ELR (cell line): Measurements from ENCODE around the gene CORO6.

Experiments used
- DNase-seq: peaks from one replicate; pipeline ENCODE4 v3.0.0-alpha.2; 2015; ENCODE audit warnings: low read depth

Gene CORO6

DNA sequence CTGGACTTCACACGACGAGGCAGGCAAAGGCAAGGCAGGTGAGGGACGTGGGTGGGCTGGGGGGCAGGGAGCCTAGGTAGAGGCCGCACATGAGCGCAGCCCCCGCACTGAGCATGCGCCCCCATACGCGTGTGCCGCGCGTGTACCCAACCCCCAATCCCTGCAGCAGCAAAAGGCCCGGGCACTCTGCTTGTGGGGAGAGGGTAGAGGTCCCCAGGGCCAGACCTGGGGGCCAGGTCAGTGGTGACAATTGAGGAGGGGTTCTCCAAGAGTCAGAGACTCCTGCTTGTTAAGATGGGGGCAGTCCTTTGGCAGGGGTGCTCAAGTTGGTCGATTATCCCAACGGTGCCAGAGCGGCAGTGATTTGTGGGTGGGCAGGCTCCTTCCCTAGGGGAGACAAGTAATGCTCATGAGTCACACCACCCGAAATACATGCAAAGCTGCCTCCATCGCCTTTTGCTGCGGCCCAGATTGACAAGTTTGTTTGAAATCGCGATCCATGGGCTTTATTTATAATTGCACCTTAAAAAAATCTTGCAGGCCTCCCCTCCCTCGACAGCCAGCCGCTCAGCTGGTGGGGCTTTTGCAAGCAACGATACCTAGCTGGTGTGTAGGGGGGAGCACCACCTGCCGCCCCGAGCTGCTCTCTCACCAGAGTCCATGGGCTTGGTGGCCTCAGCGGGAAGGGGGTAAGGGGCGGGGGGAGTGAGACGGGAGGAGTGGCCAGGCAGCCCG, 32.1 kb downstream of the CORO6 start:
- DNase-seq = peak; percentile 82

GRCh38 chr17:29589524-29590410, 32.9 kb downstream of the CORO6 start, which contains the start of gene GIT1:
Gene GIT1, minus strand, starts transcription at chr17:29589648. Its CDS starts 270 bp downstream, at chr17:29589378.
- DNase-seq = peak; percentile 91

GRCh38 chr17:29588562-29589411, 33.9 kb downstream of the CORO6 start:
- DNase-seq = peak; percentile 63

- DNase-seq = no peak
Measured at GRCh38 chr17:29588017-29588561, 34.6 kb downstream of the CORO6 start.

GRCh38 chr17:29587591-29587990, 35.1 kb downstream of the CORO6 start:
- no peak for DNase-seq

- DNase-seq = peak; percentile 37
Measured at GRCh38 chr17:29586676-29587469, 35.8 kb downstream of the CORO6 start.

GRCh38 chr17:29585080-29585751, 37.5 kb downstream of the CORO6 start:
- DNase-seq = peak; percentile 53

DNA sequence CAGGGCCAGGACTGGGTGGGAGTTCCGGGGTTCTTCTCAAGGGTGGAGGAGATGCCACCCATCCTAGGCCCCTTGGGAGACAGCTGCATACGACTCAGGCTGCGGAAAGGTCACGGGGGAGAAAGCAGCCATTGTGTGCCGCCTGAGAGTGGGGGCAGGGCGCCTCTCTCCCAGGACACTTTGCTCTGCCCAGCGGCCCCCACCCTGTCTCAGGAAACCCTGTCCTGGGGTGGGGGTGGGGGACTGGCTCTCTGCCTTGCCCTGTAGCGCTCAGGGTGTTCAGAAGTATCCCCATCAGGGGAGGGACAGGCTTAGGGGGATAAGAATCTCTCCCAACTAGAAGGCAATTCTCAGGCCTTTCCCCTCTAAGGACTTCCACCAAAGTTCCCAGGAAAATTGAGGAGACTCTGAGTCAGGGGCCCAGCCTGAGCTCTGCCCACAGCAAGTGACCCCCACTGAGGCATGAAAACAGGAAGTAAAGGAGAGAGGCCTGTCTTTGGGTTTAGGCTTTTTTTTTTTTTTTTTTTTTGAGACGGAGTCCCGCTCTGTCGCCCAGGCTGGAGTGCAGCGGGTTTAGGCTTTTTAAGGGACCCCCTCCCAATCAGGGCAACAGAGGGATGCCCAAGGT, 38.1 kb downstream of the CORO6 start:
- DNase-seq = no peak

DNA sequence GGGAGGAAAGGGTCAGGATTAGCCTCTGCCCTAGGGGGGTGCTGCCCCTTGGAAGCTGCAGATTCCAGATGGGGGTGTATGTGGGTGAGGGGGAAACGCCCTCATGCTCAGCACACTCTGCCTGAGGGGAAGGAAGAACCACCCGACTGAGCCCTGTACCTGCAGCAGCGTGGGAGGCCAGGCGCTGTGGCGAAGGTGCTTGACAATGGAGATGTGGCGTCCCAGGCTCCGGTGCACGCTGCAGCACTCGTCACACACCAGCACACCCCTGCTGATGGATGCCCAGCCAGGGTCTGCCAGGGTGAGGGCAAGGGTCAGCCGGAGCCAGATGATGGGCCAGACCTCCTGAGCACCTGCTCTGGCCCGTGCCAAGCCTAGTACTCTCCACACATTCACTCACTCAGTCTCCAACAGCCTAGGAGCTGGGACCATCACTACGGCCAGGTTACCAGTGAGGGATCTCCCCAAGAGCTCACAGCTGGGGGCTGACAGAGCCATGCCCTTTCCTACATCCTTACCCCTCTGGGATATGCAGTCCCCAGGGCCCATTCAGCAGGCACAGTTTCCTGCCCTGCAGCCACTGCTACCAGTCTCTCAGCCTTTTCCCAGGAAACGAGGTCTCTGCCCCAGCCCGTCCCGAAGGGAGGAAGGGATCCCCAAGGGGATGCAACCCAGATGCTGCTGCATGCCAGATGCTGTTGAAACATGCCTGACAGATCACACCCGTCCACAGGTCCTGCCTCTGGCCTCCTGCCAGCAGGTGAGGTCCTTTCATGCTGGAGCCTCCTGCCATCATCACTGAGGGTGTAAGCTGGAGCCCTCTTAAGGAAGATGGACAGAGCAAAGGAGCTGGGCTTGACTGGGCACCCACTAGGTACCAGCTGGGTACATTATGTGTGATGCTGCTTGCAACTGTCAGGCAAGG, 39.1 kb downstream of the CORO6 start:
- DNase-seq = no peak

GRCh38 chr17:29582772-29583171, 39.9 kb downstream of the CORO6 start:
- DNase-seq = no peak

GRCh38 chr17:29582254-29582765, 40.4 kb downstream of the CORO6 start:
- no peak for DNase-seq

DNA sequence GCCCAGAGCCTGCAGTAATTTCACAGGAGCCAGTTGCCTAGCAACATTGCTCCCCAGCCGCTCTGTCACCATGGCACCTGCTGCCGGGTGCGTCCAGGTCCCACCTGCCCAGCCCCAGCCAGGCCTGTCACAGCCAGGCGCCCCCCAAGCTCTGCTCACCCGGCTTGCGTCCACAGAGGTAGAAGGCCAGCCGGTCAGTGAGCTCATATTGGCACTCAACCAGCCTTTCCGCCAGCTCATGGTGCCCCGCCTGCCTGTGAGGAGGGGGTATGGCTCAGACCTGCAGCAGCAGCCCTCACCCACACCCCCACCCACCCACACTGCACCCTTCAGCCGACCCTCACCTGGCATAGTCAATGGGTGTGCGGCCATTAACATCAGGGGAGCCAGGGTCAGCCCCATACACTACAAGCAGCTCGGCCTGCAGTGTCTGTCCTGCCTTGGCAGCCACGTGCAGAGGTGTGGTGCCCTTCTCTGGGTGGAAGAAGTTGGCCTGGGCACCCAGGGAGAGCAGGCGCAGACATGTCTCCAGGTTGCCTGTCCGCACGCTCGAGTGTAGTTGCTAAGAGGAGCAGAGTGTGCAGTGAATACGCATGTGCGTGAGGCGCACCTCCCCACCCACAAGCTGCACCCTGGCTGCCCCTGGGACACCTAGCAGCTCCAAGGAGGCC, 41.0 kb downstream of the CORO6 start:
- no peak for DNase-seq

DNA sequence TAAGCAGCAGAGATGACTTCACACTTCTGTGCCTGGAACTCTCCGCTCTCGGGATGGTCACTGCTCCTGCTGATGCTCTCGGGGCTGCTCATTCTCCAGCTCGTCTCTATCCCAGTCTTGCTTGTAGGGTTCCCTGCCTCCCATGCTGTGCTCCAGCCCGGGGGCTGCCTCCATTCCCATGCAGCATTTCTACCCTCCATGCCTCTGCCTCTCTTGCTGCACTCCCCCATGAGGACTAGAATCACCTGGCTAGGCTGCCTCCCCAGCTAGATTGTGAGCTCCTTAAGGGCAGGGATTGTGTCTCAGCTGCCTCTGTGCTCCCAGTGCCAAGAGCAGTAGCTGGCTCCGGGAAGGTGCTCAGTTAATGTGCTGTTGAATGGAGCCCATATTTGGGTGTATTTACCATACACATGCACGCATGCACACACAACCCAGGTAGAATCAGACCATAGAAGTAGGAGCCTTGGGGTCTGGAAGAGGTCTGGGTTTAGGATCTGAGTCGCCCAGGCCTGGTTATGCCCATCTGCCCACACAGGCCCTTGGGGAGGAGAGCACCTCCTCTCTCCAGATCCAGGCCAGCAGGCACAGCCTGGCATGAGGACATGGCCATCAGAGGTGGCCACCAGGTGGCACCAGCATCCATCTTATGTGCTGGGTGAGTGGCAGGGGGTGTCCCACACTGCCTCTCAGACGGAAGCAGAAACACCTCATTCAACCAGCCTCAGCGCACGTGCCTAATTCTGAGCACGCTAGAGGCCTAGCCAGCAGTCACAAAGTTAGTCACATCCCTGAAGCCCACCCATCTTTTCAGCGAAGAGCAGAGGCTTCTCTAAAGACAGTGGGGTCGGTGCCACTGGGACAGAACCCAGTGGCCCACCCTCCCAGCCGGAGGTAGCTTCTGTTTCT, 42.6 kb downstream of the CORO6 start:
- peak; percentile 87 for DNase-seq

DNA sequence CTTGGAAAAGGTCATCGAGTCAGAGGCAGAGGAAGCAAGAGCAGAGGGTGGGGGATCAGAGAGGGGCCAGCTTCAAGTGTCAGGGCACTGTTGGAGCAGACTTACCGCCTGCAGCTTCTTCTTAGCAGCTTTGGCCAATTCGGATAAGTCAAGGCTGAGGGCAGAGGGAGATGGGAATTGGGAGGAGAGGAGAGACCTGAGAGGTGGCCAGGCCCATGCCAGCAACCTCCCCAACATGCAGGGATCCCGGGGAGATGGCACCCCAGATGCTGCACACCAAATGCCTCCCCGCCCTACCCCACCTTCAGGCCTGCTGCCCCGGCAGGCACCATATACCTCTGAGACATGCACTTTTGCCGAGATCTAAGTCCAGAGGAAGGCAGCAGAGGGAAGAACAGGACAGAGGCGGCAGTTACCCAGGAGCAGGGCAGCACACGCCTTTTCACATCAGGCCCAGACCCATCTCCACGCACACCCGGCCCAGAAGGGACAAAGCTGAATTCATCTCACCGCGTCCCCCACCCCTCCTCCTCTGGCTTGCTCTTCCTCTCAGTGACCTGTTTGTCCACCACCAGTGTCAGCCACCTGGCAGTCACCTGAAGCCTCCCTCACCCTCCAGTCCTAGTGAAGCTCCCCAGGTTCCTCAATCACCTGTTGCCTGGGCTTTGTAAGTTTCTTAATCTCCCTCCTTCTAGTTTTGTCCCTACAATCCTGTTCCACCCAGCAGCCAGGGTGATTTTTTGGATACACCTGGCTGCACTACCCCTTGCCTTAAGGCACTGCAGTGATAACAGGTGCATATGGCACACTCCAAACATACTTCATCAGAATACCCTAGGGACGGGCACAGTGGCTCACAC, 43.9 kb downstream of the CORO6 start:
- no peak for DNase-seq

DNA sequence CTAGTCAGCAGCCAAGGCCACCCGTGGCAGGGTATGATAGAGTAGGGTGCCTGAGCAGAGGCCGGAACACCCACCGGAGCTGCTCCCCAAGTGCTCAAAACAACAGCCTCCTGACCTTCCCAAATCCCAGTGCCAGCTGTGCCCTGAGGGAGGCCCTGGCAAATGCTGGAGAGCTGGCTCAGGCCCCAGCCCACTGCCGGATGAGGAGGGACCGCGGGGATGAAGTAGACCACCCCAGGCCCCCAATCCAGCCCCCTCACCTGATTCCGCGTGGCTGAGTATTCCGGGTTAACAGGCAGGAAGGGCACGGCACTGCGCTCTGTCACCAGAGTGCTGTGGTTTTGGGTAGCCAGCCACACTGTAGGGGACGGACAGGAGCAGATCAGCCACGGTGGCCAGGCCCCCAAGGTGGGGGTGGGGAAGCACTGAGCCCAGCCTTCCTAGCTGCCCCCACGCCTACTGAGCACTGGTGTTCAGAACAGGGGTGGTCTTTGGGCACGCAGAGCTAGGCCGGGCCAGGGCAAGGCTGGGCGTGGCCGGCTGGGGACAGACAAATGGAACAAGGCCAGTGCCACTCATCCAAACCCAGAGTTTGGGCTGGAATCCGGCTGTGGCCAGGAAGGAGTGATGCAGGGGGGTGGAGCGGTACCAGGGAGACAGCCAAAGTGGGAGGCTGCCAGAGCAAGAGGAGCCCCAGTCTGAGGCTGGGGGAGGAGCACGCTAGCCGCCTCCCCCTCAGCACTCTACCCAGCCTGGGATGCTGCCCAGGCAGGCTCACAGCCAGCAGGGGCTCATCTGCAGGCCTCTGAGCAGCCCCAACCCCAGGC, 45.1 kb downstream of the CORO6 start:
- DNase-seq = no peak
